Common myeloid progenitor, CD34-positive (primary cell): Measurements from ENCODE around the gene SPATA19.

Experiments
- CTCF ChIA-PET: fragments of 350-600 bp; sonication (Branson Sonifier 250); formaldehyde crosslinking; loops from one replicate; lab custom pipeline; 2021; ENCODE audit warnings: antibody characterized with exemption; lab: Charles Lee
- POLR2A ChIA-PET: fragments of 350-600 bp; sonication (Branson Sonifier 250); formaldehyde crosslinking; loops from one replicate; lab custom pipeline; 2021; ENCODE audit warnings: antibody characterized with exemption; lab: Charles Lee
- DNase-seq, 3 donors: peaks; one replicate each; pipeline versions ENCODE4 v3.0.0 to v3.0.0-alpha.2; 2013
- H3K27ac ChIP-seq, 2 experiments: 1 replicate in 1 of 2; 2 replicates in 1 of 2; pipeline ENCODE4 v1.7.0; 2013; ENCODE audit warnings: inconsistent platforms in 2 of 2, low read length in 2 of 2, mild to moderate bottlenecking in 2 of 2, low read depth in 1 of 2, moderate library complexity in 1 of 2; ENCODE audit not compliant: severe bottlenecking in 2 of 2, insufficient read depth in 1 of 2, poor library complexity in 1 of 2
- H3K27me3 ChIP-seq, 5 experiments: replicated peaks in 2 of 5; 1 replicate in 3 of 5; 2 replicates in 2 of 5; pipeline versions ENCODE4 v1.6.1 to v1.7.0; 2013; ENCODE audit warnings: low read length in 4 of 5, mild to moderate bottlenecking in 2 of 5, moderate library complexity in 2 of 5, inconsistent platforms in 1 of 5; ENCODE audit not compliant: insufficient read depth in 5 of 5, control insufficient read depth in 4 of 5
- H3K36me3 ChIP-seq, 4 experiments: 1 replicate in 2 of 4; 2 replicates in 2 of 4; pipeline versions ENCODE4 v1.6.1 to v1.7.0; 2013; ENCODE audit warnings: low read length in 3 of 4, control low read depth in 1 of 4, mild to moderate bottlenecking in 1 of 4; ENCODE audit not compliant: control insufficient read depth in 4 of 4, insufficient read depth in 4 of 4
- H3K4me1 ChIP-seq, 4 experiments: 1 replicate in 3 of 4; 2 replicates in 1 of 4; pipeline versions ENCODE4 v1.6.1 to v1.7.1; 2013; ENCODE audit warnings: low read length in 3 of 4, mild to moderate bottlenecking in 3 of 4, control low read depth in 1 of 4, inconsistent platforms in 1 of 4, moderate library complexity in 1 of 4; ENCODE audit not compliant: control insufficient read depth in 4 of 4, insufficient read depth in 4 of 4; ENCODE audit errors: control extremely low read depth in 1 of 4
- H3K4me3 ChIP-seq, 7 experiments: 1 replicate in 4 of 7; 2 replicates in 3 of 7; pipeline versions ENCODE4 v1.5.1 to v1.7.0; 2013; ENCODE audit warnings: mild to moderate bottlenecking in 7 of 7, low read length in 6 of 7, moderate library complexity in 6 of 7, inconsistent platforms in 2 of 7, low read depth in 2 of 7, control low read depth in 1 of 7; ENCODE audit not compliant: insufficient read depth in 4 of 7, control insufficient read depth in 1 of 7; ENCODE audit errors: extremely low read depth in 1 of 7
- H3K9me3 ChIP-seq, 5 experiments: 1 replicate in 4 of 5; 2 replicates in 1 of 5; pipeline versions ENCODE4 v1.6.1 to v1.7.1; 2013; ENCODE audit warnings: low read length in 4 of 5, mild to moderate bottlenecking in 2 of 5, inconsistent platforms in 1 of 5, low read depth in 1 of 5, moderate library complexity in 1 of 5; ENCODE audit not compliant: control insufficient read depth in 4 of 5, insufficient read depth in 2 of 5; ENCODE audit errors: control extremely low read depth in 1 of 5
- WGBS: methylation state at CpG from one replicate; pipeline ENCODE4 v1.1.5; 2013; ENCODE audit not compliant: insufficient coverage; 5-methylcytosine and 5-hydroxymethylcytosine counted together

The SPATA19 gene

GRCh38 chr11:133832096-133832990 lies 13.0 kb downstream of the SPATA19 start:
- DNase-seq, result peak in 2 of 3 donors; percentile 40 to 42
- peaks cover 0 to 5% (median 1%) of the 10 kb centered on the region in 4 experiments for H3K4me1 ChIP-seq
- POLR2A ChIA-PET, result no interaction called here
- no peak overlapping the region for H3K4me3 ChIP-seq
- 74% methylated on average over 45 of the region's 53 CpGs for WGBS
- peaks cover 0 to under 1% (median 0%) of the 10 kb centered on the region in 5 experiments for H3K9me3 ChIP-seq
- H3K36me3 ChIP-seq, result no peaks in the 10 kb centered on the region
- CTCF ChIA-PET, result interaction anchor here (1.4 to 1.7 kb wide), 2 partner anchors 11 to 758 kb away, joined by 3 to 5 read pairs; no protein-coding TSS in a partner anchor
- H3K27ac ChIP-seq, result no peak overlapping the region
- peaks cover 0 to 25% (median 4%) of the 10 kb centered on the region in 5 experiments for H3K27me3 ChIP-seq

GRCh38 chr11:133830931-133831907 lies 14.1 kb downstream of the SPATA19 start:
- Histone ChIP-seq H3K27me3 (peaks cover 0 to 26% (median 4%) of the 10 kb centered on the region in 5 experiments), H3K27ac (no peak overlapping the region), H3K4me1 (peaks cover 0 to 5% (median 1%) of the 10 kb centered on the region in 4 experiments), H3K9me3 (no peaks in the 10 kb centered on the region), H3K36me3 (no peaks in the 10 kb centered on the region), H3K4me3 (no peak overlapping the region)
- WGBS, result 72% methylated on average over 6 of the region's 8 CpGs
- POLR2A ChIA-PET, result no interaction called here
- no peak for DNase-seq
- CTCF ChIA-PET, result interaction anchor here (1.7 kb wide), 1 partner anchor 9 kb away, joined by 5 read pairs; no protein-coding TSS in a partner anchor

- Histone ChIP-seq H3K27me3 (peaks cover 0 to 22% (median 4%) of the 10 kb centered on the region in 5 experiments), H3K36me3 (no peaks in the 10 kb centered on the region), H3K4me1 (no peaks in the 10 kb centered on the region), H3K9me3 (no peaks in the 10 kb centered on the region), H3K4me3 (no peak overlapping the region), H3K27ac (no peak overlapping the region)
- ChIA-PET CTCF (no interaction called here), POLR2A (no interaction called here)
- DNase-seq, result no peak
- 94% methylated on average over 2 of the region's 2 CpGs for WGBS
These were observed 15.7 kb downstream of the SPATA19 start for GRCh38 chr11:133829566-133829965.

- no peak for DNase-seq
- WGBS, result 100% methylated on average over 4 of the region's 5 CpGs
- no peak overlapping the region for H3K27ac ChIP-seq
- H3K4me1 ChIP-seq, result no peaks in the 10 kb centered on the region
- no peaks in the 10 kb centered on the region for H3K36me3 ChIP-seq
- CTCF ChIA-PET, result no interaction called here
- peaks cover 0 to 22% (median 4%) of the 10 kb centered on the region in 5 experiments for H3K27me3 ChIP-seq
- no peak overlapping the region for H3K4me3 ChIP-seq
- POLR2A ChIA-PET, result no interaction called here
- no peaks in the 10 kb centered on the region for H3K9me3 ChIP-seq
These were observed 16.4 kb downstream of the SPATA19 start for GRCh38 chr11:133828871-133829270.

GRCh38 chr11:133827556-133827955 lies 17.8 kb downstream of the SPATA19 start:
- CTCF ChIA-PET, result interaction anchor here (0.7 kb wide), 1 partner anchor 14 kb away, joined by 3 read pairs; no protein-coding TSS in a partner anchor

GRCh38 chr11:133826866-133827265 lies 18.4 kb downstream of the SPATA19 start:
- Histone ChIP-seq H3K36me3 (no peaks in the 10 kb centered on the region), H3K4me3 (no peak overlapping the region), H3K9me3 (no peaks in the 10 kb centered on the region), H3K4me1 (no peaks in the 10 kb centered on the region), H3K27ac (no peak overlapping the region), H3K27me3 (peaks cover 0 to 14% (median 2%) of the 10 kb centered on the region in 5 experiments)
- POLR2A ChIA-PET, result no interaction called here
- CTCF ChIA-PET, result no interaction called here
- 86% methylated on average over 4 of the region's 4 CpGs for WGBS
- no peak for DNase-seq

More at GRCh38 chr11:133827556-133827955, 17.8 kb downstream of the SPATA19 start:
- Histone ChIP-seq H3K4me3 (no peak overlapping the region), H3K36me3 (no peaks in the 10 kb centered on the region), H3K9me3 (no peaks in the 10 kb centered on the region), H3K27me3 (peaks cover 0 to 21% (median 6%) of the 10 kb centered on the region in 5 experiments), H3K27ac (no peak overlapping the region), H3K4me1 (no peaks in the 10 kb centered on the region)
- WGBS, result 95% methylated on average over 3 of the region's 3 CpGs
- POLR2A ChIA-PET, result no interaction called here
- no peak for DNase-seq
